Measurements from ENCODE around the gene CFL2. TPM values are rescaled to one million over a fixed set of nuclear protein-coding genes. Genes with fewer than 3 reads are reported as not detected.

The CFL2 gene
- total RNA-seq, 1 experiment from 2014 or later = 20.1 TPM

- ChIA-PET CTCF (no interaction called here), POLR2A (no interaction called here)
- no peak for DNase-seq (ENCODE audit: low spot score)
- TF ChIP-seq CDX4 (CRISPR knock-in tag; IDR thresholded peaks at IDR 0.05; ENCODE audit: borderline replicate concordance) (no peak), TEAD1 (CRISPR knock-in tag; IDR thresholded peaks at IDR 0.05) (no peak), ZNF396 (CRISPR knock-in tag; IDR thresholded peaks at IDR 0.05; ENCODE audit: borderline replicate concordance) (no peak), ZNF138 (CRISPR knock-in tag; conservative IDR thresholded peaks at IDR 0.05) (no peak), EMX1 (CRISPR knock-in tag; IDR thresholded peaks at IDR 0.05) (no peak), NR3C1 (CRISPR knock-in tag; conservative IDR thresholded peaks at IDR 0.05; ENCODE audit: low read depth) (no peak), OVOL2 (CRISPR knock-in tag; IDR thresholded peaks at IDR 0.05; ENCODE audit: borderline replicate concordance) (no peak), MXD4 (CRISPR knock-in tag; IDR thresholded peaks at IDR 0.05; ENCODE audit: borderline replicate concordance) (no peak), CREB1 (CRISPR knock-in tag; IDR thresholded peaks at IDR 0.05) (no peak), RORB (CRISPR knock-in tag; IDR thresholded peaks at IDR 0.05) (no peak), TCF7 (CRISPR knock-in tag; IDR thresholded peaks at IDR 0.05; ENCODE audit: low read depth) (no peak), GRHL2 (CRISPR knock-in tag; IDR thresholded peaks at IDR 0.05; ENCODE audit: insufficient replicate concordance, severe bottlenecking) (no peak), NFYB (CRISPR knock-in tag; conservative IDR thresholded peaks at IDR 0.05; ENCODE audit: low read depth) (no peak), PRRX2 (CRISPR knock-in tag; IDR thresholded peaks at IDR 0.05) (no peak), FOXP1 (CRISPR knock-in tag; IDR thresholded peaks at IDR 0.05; ENCODE audit: borderline replicate concordance) (no peak), ARID4B (CRISPR knock-in tag; IDR thresholded peaks at IDR 0.05; ENCODE audit: borderline replicate concordance) (no peak), ZNF532 (CRISPR knock-in tag; IDR thresholded peaks at IDR 0.05; ENCODE audit: borderline replicate concordance) (no peak)
- ATAC-seq = no peak
- Mint-ChIP-seq H3K4me1 (no peaks in the 10 kb centered on the region), H3K27me3 (ENCODE audit: low read depth) (no peaks in the 10 kb centered on the region), H3K36me3 (peaks cover 16% of the 10 kb centered on the region), H3K4me3 (no peak overlapping the region), H3K27ac (no peak overlapping the region), H3K9me3 (no peaks in the 10 kb centered on the region)
Observed at GRCh38 chr14:34754687-34755086, 40.3 kb upstream of the CFL2 start.

GRCh38 chr14:34750670-34751069 is 36.3 kb upstream of the CFL2 start:
- H3K4me1 Mint-ChIP-seq = no peaks in the 10 kb centered on the region
- ChIA-PET CTCF (no interaction called here), POLR2A (no interaction called here)
- no peak for ATAC-seq
- no peaks in the 10 kb centered on the region for H3K9me3 Mint-ChIP-seq
- no peaks in the 10 kb centered on the region for H3K27me3 Mint-ChIP-seq (ENCODE audit: low read depth)
- TF ChIP-seq SMAD4 (CRISPR knock-in tag; IDR thresholded peaks at IDR 0.05) (no peak), E2F5 (CRISPR knock-in tag; IDR thresholded peaks at IDR 0.05) (no peak), IRF1 (CRISPR knock-in tag; IDR thresholded peaks at IDR 0.05) (no peak), CREM (CRISPR knock-in tag; IDR thresholded peaks at IDR 0.05) (no peak)
- no peak for DNase-seq (ENCODE audit: low spot score)
- no peak overlapping the region for H3K27ac Mint-ChIP-seq
- peaks cover 7% of the 10 kb centered on the region for H3K36me3 Mint-ChIP-seq
- no peak overlapping the region for H3K4me3 Mint-ChIP-seq
